NT2/D1 (cell line): ENCODE measurements around the gene ASB4.

Experiments used
- SUZ12 ChIP-seq: IDR thresholded peaks from 2 replicates; pipeline ENCODE4 v1.6.1; 2011; ENCODE audit not compliant: insufficient read length, insufficient read depth; ENCODE audit errors: extremely low read depth
- YY1 ChIP-seq: IDR thresholded peaks from 2 replicates; pipeline ENCODE4 v1.6.1; 2011; ENCODE audit not compliant: insufficient read length, insufficient read depth
- ZNF274 ChIP-seq: IDR thresholded peaks from 2 replicates; pipeline ENCODE4 v1.6.1; 2011; ENCODE audit warnings: mild to moderate bottlenecking, low read depth, low read length

DNA sequence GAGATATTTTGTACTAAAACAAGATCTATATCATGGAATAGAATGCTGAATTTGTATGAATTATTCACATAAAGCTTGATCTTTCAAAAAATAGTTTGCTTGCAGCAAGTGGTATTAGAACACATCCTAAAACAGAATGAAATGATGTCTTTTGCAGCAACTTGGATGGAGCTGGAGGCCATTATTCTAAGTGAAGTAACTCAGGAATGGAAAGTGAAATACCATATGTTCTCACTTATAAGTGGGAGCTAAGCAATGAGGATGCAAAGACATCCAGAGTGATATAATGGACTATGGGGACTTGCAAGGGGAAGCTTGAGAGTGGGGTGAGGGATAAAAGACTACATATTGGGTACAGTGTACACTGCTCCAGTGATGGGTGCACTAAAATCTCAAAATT, 53.7 kb downstream of the ASB4 start:
- TF ChIP-seq SUZ12 (no peak), YY1 (no peak), ZNF274 (no peak)
